ELF-1 (cell line): ENCODE data around the gene DNAJC7.
"Not testable (repeated sequence)": the region's sequence is repeated elsewhere in the genome, so short reads cannot be mapped to it uniquely, and the experiment has no call there.

Source experiments
- DNase-seq: peaks from one replicate; pipeline ENCODE4 v3.0.0-alpha.2; 2016; ENCODE audit warnings: low read depth, low spot score

Gene DNAJC7

GRCh38 chr17:42010898-42011516 is 6.2 kb downstream of the DNAJC7 start:
- peak; percentile 34 for DNase-seq

DNA sequence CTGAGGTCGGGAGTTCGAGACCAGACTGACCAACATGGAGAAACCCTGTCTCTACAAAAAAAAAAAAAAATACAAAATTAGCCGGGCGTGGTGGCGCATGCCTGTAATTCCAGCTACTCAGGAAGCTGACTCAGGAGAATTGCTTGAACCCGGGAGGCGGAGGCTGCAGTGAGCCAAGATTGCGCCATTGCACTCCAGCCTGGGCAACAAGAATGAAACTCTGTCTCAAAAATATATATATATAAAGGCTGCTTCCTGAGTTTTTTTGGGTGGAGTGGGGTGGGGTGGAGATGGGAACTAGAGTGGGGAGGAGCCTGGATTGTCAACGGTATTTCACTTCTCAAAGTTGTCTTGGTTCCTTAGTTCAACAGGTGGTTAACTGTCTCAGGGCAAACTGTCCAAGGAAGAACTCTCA is 7.0 kb downstream of the DNAJC7 start:
- DNase-seq = not testable (repeated sequence)

- no peak for DNase-seq
Measured at GRCh38 chr17:42009170-42009569, 8.1 kb downstream of the DNAJC7 start.

GRCh38 chr17:42005166-42005565 is 12.1 kb downstream of the DNAJC7 start:
- no peak for DNase-seq

DNA sequence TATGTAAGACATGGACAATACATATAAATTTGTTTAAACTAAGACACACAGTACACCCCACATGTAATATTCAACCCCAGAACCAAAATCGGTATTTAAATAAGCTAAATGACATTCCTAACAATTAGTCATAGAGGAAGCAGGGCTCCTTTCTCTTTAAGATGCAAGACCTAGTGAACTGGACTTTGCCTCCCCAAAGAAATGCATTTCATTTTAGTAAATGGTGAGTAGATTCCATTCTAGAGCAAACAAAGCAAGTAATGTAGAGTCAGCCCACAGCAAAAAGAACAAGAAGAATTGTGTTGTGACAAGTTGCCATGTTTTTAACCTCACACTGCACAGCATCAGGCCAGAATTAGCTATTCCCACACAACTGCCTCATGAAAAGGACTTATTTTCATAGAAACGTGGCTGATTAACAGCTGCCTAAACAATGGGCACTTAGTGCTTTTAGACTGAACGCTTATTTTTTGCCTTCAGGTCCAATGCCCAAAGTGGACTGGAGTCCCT is 14.4 kb downstream of the DNAJC7 start:
- no peak for DNase-seq

GRCh38 chr17:42002175-42002791 is 15.0 kb downstream of the DNAJC7 start:
- DNase-seq = no peak

GRCh38 chr17:42001729-42002128 is 15.5 kb downstream of the DNAJC7 start:
- no peak for DNase-seq

GRCh38 chr17:42000413-42001133 is 16.7 kb downstream of the DNAJC7 start:
- DNase-seq = no peak

- no peak for DNase-seq
Measured at GRCh38 chr17:41998497-41998896, 18.7 kb downstream of the DNAJC7 start.

GRCh38 chr17:41996855-41997164 is 20.4 kb downstream of the DNAJC7 start:
- no peak for DNase-seq

DNA sequence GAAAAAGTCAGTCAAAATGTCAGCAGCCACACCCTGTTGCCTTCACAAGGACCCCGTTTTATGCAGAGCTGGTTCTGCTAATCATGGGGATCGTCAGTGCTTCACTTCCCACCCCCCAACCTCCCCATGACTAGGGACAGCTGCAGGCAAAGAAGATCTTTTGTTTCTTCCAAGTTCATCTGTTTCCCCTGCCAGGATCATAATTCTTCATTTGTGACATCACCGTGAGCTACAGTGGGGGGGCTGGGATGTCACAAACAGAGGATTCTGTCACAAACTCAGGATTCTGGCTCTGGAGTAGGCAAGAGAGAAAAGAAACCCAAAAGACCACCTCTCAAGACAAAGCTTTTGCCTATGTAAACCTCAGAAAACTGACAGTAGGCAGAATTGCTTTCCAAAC is 24.7 kb downstream of the DNAJC7 start:
- DNase-seq = no peak

- no peak for DNase-seq
Measured at GRCh38 chr17:41989702-41990419, 27.4 kb downstream of the DNAJC7 start.

- DNase-seq = no peak
Measured at GRCh38 chr17:41988418-41988817, 28.8 kb downstream of the DNAJC7 start.

DNA sequence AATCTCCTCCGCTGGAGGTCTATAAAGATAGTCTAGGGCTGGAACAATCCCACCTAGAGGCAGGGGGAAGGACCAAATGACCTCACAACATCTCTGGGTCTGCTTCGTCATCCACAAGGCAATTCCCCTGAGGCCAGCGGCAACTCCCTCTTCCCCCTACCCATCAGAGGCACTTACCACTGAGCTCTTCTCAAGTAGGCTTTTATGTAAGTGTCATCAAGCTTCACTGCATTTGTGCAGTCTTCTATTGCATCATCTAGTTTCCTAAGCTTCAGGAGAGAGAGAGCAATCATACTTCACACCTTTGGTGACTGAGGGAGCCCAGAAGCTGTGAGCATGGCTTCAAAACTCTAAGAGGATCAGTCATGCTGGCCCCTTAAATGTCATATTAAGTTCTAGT is 29.6 kb downstream of the DNAJC7 start:
- peak; percentile 25 for DNase-seq

DNA sequence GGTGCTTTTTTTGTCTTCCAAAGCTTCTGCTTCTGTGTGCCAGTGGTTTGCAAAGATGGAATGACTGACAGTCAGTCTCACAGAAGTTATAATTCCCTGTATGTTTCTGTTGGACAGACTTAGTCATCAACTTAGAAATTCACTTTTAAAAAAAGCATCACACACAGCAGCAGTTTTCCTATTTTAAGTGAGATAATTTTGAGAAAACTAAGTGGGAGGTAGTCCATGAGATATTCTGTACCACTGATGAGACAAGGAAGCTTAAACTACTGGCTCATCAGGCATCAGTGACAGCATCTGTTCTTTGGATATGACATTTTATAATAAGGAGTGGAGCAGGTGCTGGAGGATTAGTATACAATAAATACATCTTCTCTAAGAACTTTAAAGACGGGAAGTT is 30.6 kb downstream of the DNAJC7 start:
- DNase-seq = no peak

DNA sequence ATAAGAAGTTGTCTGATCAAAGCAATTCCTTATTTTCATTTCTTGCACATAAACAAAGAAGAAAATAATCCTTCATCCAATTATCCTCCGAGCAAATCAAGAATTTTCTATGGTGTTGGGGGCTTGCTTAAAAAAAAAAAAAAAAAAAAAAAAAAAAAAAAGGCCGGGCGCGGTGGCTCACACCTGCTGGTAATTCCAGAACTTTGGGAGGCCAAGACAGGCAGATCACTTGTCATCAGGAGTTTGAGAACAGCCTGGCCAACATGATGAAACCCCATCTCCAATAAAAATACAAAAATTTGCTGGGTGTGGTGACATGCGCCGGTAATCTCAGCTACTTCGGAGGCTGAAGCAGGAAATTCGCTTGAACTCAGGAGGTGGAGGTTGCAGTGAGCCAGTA is 31.3 kb downstream of the DNAJC7 start:
- DNase-seq = no peak

GRCh38 chr17:41984454-41984853 is 32.8 kb downstream of the DNAJC7 start:
- DNase-seq = no peak

- DNase-seq = peak; percentile 47
Measured at GRCh38 chr17:41982026-41982760, 35.0 kb downstream of the DNAJC7 start.

DNA sequence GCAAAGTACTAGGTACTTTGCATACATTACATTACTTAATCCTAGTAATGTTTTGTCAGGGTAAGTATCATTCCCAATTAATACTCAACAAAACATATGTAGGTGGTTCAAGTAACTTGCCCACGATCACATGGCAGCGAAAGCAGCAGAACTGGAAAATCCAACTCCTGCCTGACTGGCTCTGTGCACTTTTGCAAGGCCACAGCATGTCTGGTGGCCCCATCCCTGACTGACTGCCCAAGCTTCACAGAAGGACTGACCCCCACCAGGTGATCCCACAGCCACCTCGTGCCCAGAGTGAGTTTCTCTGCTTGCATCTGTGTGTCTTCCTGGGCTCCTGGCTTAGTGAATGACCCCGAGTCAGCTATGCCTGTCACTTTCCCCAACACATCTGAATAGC is 39.2 kb downstream of the DNAJC7 start:
- DNase-seq = no peak

DNA sequence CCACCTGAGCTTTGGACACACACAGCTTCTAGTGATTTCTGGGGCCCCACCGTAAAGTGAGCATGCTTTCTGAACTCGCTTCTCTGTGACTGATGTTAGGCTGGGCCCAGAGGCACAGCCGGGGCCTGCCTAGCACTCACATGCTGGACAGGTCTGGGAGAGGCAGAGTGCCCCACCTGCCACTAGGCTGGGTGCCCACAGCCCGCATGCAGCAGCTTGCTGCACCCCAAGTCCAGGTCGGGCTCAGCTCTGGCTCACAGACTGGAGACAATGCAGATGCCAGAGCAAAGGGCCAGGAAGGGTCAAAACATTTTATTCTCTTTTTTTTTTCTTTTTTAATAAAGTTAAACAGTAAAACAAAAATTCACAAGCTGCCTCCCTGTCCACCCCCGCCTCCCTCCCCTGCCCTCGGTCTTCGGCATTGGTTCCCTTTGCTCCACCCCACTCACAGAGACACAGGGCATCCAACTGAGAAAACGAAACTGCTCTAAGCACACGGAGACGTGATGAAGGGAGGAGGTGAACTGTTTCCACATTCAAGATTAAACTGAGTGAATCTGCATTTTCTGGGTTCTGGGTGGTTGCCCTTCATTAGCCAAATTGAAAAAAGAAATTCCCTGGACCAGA is 41.0 kb downstream of the DNAJC7 start:
- DNase-seq = no peak
